ENCODE measurements around the gene CCDC152. TPM values are rescaled to one million over a fixed set of nuclear protein-coding genes. Genes with fewer than 3 reads are reported as not detected.
A peak's percentile ranks its signal among the peaks of the same experiment; 100 is the strongest.

The CCDC152 gene
- total and polyA plus RNA-seq, 2 of the 13 experiments (the other 11 are each of a cell fraction or from before 2014, with no cell fraction given): 0.20 to 0.36 TPM

GRCh38 chr5:42811591-42812446 lies 55.2 kb downstream of the CCDC152 start, which contains the start of gene SELENOP (continued):
- TF ChIP-seq ZBTB40 (IDR thresholded peaks at IDR 0.05) (no peak), ZBTB40 (CRISPR knock-in tag; IDR thresholded peaks at IDR 0.05) (no peak; the same call in 1 of the 2 replicates), ZBTB49 (CRISPR knock-in tag; IDR thresholded peaks at IDR 0.05; ENCODE audit: borderline replicate concordance) (no peak), ZNF230 (CRISPR knock-in tag; IDR thresholded peaks at IDR 0.05) (no peak), MLX (CRISPR knock-in tag; IDR thresholded peaks at IDR 0.05) (peak; percentile 45; the same call in 1 of the 2 replicates), PRPF4 (IDR thresholded peaks at IDR 0.05; ENCODE audit: low read depth, low read length, poor library complexity, severe bottlenecking) (no peak), ATF7 (IDR thresholded peaks at IDR 0.05) (peak; percentile 38), ATF7 (CRISPR knock-in tag; IDR thresholded peaks at IDR 0.05) (no peak; the same call in 1 of the 2 replicates), ZNF580 (CRISPR knock-in tag; IDR thresholded peaks at IDR 0.05; ENCODE audit: borderline replicate concordance, low read depth) (peak; percentile 73; the same call in 1 of the 2 replicates), ZNF883 (CRISPR knock-in tag; IDR thresholded peaks at IDR 0.05; ENCODE audit: not compliant biosample characterization) (no peak), ZFP82 (CRISPR knock-in tag; IDR thresholded peaks at IDR 0.05; ENCODE audit: borderline replicate concordance) (no peak), TCF7L2 (IDR thresholded peaks at IDR 0.05; ENCODE audit: low read depth, low read length) (0 out of 2 replicates have a peak, but pooled peaks have one; percentile 39), TEF (CRISPR knock-in tag; IDR thresholded peaks at IDR 0.05) (peak; percentile 71; the same call in 1 of the 2 replicates), HNRNPK (IDR thresholded peaks at IDR 0.05; ENCODE audit: low read depth, low read length, poor library complexity, severe bottlenecking) (no peak)

All from HepG2 (cell line).